Brain pericyte (primary cell): ENCODE data around the gene OSBPL10.

Source experiments
- DNase-seq: peaks from one replicate; pipeline ENCODE4 v3.0.0-alpha.2; 2012; ENCODE audit warnings: low read depth, low spot score

OSBPL10 gene

DNA sequence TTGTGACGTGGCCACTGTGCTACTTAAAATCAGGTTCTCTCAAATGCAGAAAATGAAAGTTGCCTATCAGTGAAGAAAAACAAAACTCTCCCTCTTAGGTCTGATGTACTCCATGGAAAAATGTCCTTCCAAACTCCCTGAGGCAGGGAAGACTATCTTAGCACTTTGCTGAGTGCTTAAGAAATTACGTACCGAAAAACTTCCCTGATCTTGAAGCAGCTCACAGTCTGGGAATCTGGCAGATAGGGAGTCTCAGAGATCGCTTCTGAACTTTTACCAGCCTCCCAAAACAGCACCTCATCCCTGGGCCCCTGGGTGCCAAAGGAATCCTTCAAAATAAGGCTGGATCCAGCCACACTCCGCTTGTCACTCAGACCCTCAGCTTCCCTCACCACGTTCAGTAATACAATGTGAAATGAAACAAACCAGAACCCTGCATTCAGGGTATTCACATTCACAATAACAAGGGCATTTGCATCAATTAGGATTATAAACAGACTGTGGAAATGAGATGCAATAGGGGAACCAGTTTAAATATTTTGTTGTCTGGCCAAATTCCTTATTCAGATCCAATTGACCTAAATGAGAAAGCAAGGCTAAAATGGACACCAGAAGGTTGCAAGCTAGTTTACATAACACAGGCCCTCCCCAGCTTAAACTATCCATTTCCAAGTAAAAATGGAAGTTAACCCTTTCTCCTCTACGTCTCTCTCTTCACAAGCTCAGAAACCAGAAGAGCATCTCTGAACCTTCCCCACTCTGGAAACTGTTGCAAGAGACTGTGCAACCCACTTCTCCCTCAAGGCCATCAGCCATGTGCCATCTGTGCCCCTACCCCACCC is 20.9 kb downstream of the OSBPL10 start:
- no peak for DNase-seq

DNA sequence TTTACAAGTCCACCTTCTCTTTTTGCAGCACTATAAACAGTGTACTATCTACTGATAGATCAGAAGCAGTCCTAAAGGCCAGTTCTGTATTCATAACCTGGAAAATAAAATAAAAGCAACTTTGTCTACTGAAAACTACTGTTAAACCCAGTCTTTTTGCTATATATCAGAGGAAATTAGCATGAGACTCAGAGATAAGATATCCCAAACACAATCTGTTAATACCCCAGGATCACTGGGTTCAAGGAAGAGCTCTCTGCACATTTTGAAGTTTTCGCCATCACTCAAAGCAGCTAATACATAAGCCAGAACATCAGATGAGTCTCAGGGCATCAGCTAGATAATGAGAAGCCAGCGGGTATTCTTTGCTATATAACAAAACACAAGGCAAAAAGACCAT is 21.8 kb downstream of the OSBPL10 start:
- no peak for DNase-seq

DNA sequence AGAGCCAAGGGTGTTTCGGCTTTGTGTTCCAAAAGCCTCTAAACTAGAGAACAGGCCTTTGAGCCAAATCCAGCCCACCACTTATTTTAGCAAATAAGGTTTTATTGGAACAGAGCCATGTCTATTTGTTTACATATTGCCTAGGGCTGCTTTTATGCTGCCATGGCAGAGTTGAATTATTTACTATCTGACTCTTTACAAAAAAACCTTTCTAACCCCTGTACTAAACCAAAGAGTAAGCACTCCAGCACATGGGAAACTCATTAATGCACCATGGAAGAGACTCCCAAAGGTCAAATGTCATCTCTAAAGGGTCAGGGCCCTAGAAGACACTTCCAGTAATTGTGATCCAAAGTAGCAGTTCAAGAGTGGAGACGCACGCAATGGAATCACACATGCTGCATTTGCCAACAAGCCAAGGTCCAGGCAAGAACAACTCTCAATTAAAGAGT is 22.3 kb downstream of the OSBPL10 start:
- no peak for DNase-seq

DNA sequence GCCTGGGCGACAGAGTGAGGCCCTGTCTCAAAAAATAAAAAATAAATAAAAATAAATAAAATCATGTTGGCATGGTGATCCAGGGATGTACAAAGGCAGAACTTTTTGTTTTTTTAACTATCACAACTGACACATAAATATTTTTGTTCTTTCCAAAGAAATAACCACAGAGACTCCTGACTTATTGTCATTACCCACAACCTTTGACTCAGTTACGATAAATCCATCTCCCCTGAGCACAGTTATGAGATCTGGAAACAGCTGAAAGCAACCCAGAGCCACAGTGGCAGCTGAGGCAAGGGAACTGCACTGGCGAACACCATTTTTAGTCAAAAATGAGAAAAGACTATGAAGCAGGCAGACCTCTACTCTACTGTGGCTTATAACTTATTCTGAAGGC is 24.0 kb downstream of the OSBPL10 start:
- DNase-seq, result peak; percentile 63

DNA sequence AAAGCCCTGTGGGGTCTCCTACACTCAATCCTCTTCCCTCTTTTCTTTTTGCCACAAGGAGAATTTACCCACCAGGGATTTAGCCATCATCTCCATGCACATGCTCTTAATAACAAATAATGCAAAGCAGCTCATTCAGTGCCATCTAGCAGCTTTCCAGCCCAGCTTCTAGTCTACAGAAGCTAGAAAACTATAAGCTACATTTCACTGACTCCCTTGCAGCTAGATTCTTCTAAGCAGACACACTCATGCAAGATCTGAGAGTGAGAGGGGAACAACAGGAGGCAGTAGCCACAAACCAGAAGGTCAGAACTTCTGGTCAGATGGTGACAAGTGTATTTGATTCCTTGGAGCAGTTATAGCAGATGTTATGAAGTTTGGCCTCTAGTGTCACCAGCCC is 25.5 kb downstream of the OSBPL10 start:
- DNase-seq, result no peak

DNA sequence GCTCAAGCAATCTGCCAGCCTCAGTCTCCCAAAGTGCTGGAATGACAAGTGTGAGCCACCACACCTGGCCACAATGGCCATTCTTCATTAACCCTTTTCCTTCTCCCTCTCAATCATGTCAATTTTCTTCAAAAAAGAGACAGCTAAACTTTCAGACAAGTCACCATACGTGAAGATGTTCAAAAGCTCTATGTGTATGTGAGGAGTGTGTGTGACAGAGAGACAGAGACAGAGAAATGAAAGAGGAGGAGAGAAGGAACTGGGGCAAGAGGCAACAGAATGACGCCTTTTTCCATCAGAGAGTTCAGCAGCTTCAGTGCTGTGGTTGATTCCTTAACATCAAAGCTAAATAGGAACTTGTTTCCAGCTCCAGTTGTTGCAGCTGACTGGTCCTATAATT is 27.4 kb downstream of the OSBPL10 start:
- no peak for DNase-seq

DNA sequence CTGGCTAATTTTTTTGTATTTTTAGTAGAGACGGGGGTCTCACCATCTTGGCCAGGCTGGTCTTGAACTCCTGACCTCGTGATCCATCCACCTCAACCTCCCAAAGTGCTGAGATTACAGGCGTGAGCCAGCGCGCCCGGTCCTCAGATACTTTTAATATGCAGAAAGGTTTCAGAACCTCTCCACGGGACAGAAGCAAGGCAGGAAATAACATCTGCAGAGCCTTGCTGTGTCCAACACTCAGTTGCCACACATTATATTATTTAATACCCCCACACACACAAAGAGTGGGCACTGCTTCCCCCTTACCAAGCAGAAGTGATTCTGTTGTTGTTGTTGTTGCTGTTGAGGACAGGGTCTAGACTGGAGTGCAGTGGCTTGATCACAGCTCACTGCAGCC is 28.0 kb downstream of the OSBPL10 start:
- no peak for DNase-seq

DNA sequence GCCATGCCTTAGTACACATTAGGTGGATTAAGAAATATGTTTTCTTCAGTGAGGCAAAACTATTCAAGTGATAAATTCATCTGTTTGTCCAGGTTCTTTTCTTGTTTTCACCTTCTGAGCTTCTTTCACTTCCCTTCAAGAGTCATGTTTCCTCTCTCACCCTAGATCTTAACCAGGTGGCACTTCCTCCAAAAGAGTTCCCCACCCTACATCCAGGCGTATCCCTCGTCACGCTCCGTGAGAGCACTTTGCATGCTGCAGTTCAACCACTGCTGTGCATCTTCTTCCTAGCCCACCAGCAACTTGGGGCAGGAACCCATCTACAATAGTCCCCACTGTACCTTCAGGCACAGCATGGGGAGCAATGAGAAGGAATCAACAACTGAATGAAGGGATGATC is 28.9 kb downstream of the OSBPL10 start:
- DNase-seq, result no peak

DNA sequence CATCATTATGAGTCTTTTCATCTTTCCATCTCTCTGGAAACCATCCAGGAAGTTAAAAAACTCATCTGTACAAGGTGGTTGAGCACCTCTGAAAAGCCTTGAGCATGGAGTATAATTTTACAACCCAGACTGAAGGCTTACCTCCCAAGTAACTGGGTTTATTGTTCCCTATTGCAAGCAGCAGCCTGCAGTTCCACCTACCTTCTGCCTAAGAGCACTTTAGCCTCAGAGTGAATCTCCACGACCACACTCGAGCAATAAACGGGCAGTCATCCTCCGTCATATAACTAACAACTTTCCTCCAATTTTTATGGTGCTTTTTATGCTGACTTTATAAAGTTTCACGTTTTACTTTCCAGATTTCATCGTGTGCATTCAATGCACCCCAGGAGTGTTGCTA is 32.8 kb downstream of the OSBPL10 start:
- DNase-seq, result no peak

DNA sequence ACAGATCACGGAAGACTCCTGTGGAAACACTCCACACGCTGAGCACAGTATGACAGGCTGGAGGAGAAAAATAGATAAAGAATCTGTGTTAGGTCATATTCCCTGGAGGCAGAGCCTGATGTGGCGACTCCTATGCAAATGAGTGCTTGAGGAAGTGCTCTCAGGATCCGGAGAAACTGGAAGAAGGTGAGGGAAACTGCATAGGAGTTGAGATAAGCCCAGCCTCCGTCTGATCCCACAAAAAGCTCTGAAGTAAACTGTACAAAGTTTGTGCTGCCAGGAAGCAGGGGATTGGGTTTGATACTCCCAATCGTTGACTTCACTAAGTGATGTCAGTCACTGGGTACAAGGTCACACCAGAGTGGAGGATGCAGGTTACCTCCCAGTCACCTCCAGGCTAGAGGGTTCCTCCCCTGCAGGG is 33.4 kb downstream of the OSBPL10 start:
- DNase-seq, result no peak

DNA sequence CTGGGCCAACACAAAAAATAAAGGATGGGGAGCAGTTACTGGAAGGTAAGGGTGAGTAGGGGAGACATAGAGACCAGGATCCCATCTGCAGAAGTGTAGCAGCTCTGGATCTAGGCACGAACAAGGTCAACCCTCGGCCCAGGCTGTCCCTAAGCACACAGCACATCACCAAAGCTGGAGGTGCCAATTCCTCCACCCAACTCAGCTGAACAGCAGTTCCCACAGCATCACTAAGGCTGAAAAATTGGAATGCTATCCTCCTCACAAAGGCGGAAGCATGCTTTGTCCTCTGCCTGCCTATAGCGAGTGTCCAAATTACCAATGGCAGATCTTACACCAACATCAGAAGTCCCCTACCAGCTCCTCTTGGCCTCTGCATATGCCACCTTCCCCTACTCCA is 33.9 kb downstream of the OSBPL10 start:
- no peak for DNase-seq

DNA sequence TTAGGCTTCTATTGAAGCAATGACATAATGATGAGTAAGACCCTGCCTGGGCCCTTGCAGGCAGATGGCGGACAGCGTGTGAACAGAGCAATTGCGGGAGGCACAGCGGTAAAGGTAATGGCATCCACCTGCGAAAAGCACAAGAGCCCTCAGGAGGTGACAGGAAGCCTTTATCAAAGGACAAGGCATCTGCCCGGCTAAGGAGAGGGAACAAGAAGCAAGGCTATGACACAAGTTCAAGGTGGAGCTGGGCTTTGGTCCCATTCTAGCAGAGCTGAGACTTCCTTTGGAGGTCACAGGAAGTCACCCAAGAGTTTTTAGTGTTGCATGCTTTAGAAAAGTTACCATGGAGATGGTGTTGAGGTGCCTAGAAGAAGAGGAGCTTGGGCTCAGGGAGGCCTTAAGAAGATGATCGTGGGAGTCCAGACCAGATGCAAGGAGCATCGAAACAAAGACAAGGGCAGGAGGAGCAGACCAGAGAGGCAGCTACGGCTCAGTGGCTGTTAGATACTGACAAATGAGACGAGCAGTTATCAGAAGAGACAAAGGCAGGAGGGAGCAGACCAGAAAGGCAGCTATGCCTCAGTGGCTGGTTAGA is 34.5 kb downstream of the OSBPL10 start:
- no peak for DNase-seq

DNA sequence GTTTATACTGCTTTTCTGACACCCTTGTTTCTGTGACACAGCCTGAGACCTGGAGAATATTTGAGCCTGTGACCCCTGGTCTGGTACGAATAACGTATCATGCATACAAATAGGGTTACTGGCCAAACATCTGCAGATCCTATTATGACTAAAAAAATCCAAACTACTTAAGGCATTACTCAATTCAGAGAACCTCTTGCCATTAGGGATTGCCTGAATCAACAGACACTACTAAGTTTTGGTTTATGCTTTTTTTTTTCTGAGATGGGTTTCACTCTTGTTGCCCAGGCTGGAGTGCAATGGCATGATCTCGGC is 35.4 kb downstream of the OSBPL10 start:
- DNase-seq, result no peak

DNA sequence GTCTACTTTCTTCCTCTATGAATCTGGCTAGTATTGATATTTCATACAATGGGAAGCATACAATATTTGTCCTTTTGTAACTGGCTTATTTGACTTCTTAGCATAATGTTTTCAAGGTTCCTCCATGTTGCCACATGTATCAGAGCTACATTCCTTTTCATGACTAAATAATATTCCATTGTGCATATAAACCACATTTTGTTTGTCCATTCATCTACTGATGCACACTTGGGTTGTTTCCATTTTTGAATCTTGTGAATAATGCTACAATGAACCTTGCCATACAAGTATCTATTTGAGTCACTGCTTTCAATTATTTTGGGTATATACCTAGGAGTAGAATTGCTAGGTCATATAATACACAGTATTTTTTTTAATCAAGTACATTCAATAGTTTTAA is 38.0 kb downstream of the OSBPL10 start:
- no peak for DNase-seq

DNA sequence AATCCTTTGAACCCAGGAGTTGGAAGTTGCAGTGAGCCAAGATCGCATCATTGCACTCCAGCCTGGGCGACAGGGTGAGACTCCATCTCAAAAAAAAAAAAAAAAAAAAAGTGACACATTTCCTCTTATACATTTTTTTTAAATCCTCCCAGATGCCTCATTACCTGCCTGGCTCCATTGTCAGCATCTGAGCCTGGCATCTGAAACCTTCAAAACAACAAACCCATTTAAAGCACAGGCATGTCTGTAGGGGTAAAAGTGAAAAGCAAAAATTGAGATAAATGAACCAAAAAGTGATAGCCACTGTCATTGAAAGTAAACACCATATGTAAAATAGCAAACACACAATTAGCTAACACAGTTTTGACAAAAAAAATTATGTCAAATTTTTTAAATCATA is 38.6 kb downstream of the OSBPL10 start:
- no peak for DNase-seq

DNA sequence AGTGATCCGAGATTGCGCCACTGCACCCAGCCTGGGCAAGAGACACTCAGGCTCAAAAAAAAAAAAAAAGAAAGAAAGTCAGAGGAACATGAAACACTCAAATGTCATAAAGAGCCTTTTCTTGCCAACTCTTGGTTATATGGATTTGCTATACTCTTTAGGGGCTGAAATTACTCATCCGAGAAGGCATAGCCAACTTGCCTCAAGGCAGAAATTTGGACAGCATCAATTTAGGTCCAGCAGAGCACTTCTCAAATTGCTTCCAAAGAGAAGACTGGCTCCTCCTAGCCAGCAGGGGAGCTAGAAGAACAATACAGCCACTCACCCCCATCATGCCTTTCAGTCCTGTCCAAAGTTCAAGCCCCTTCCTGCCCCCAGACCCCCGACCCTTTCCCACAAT is 43.8 kb downstream of the OSBPL10 start:
- DNase-seq, result no peak

DNA sequence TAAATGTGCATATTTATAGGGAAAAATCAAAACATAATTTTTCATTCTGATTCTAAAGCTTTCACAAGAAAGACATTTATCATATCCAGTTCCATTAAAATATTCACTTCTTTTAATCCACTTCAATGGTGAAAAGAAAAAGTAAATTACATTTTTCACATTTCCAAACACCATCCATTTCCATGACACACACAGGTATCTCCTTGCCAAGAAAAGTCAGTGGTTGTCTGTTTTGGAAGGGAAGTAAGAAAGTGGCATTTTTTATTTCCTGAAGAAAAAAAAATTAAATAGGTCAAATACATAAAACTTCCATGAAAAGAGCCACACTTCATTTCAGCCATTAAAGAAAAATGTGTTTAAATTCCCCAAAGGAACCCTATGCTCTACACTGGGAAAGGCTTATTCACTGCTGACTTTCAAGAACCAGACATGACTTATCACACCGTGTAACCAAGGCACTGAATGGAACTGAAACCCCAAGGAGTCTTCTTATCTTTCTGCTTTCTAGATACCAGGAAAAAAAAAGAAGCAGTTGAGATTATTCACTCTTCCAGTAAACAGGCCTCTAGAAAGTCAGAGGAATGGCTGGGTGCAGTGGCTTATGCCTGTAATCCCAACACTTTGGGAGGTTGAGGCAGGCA is 44.5 kb downstream of the OSBPL10 start:
- no peak for DNase-seq

DNA sequence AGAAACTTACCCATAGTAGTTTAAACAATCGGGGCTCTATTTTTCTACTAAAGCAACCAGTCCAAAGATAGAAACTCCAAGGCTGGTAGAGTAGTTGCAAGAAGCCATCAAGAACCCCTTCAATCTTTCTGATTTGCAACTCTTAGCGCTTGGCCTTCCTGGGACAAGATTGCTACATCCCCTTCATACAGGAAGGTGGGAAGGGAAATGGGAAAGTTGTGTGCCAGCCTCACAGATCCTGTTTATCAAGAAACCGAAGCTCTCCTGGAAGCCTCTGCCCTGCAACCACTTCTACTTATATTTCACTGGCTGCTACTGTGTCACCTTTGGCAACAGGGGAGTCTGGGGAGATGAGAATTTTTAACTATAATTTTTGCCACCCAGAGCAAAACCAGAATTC is 46.2 kb downstream of the OSBPL10 start:
- no peak for DNase-seq

DNA sequence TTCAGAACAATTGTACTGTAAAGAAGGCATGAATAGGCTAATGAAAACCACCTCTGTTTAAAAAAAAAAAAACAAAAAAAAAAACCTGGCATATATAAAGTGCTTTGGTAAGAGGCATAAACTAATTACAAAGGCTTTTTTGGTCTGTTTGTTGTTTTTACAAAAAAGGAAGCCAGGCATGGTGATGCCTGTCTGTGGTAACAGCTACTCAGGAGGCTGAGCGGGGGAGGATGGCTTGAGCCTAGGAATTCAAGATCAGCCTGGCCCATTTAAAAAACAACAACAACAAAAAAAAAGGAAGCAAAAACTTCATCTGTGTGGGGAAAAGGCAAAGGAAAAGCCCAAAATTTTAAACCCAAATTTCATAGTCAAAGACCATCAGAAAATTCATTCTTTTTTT is 47.0 kb downstream of the OSBPL10 start:
- no peak for DNase-seq

DNA sequence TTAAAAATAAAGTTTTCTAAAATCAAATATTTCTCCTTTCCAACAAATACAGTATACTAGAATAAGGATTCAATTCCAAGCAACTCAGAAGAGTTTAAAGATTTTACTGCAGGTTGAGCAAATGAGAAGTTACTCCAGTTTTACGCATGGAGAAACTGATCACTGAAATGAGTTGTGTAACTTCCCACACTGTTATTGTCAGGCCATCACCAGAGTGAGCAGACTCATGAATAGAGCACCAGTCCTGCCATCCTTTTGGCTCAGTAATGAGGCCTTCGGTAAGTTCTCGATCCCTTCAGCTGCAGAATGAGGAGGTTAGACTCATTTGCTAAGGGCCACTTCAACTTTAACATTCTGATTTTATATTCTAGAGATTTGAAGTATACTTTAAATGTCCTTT is 48.1 kb downstream of the OSBPL10 start:
- no peak for DNase-seq

DNA sequence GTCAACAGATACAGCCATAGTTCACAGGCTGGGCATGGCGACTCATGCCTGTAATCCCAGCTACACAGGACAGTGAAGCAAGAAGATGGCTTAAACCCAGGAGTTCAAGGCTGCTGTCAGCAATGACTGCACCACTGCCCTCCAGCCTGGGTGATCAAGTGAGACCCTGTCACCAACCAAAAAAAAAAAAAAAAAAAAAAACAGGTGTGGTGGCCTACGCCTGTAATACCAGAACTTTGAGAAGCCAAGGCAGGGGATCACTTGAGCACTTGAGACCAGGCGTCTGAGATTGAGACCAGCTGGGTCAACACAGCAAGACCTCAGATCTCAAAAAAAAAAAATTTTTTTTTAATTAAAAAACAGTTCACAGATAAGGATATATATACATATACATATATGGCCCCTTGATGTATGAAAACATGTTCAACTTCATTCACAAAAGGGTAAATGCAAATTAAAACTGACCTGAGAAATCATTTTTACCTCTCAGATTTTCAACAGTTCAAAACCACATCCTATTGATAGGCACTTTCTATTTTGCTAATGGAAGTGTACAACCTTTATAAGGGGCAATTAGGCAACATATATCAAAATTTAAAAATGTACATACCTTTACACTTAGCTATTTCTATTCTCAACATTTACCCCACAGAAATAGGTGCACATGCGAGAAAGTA is 51.1 kb downstream of the OSBPL10 start:
- DNase-seq, result no peak

DNA sequence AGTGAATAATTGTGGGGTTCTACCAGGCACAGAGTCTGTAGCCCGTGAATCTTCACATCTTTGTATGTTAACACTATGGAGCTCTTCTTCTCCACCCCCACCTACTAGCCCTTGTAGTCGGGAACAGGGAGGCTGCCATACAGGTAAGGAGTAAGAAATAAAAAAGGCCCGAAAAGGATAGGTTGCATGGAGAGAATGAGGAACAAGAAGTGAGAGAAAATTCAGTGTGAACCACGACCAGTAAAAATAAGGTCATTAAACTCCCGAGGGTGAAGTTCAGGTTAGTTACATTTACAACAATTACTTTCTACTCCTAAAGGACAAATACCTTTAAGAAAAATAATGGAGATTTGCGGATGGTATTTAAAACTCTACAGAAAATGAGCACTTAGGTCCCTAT is 53.3 kb downstream of the OSBPL10 start:
- DNase-seq, result no peak

DNA sequence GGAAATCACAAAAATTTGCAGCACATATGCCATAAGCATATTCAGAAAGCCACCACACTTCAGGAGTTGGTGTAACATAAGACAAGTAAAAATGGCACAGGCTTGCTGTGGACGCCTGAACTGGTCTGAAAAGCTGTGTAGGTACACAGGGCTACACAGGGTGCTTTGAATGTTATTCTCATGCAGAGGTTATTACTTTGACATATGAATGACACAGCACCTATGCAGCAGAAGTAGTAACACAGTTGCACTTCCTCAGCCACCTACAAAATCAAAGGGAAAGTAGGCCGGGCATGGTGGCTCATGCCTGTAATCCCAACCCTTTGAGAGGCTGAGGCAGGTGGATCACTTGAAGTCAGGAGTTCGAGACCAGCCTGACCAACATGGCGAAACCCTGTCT is 54.5 kb downstream of the OSBPL10 start:
- no peak for DNase-seq
